ENCODE data around the gene OCSTAMP.

OCSTAMP gene

GRCh38 chr20:46501961-46502360 is 48.5 kb downstream of the OCSTAMP start:
- no peak for TF ChIP-seq CTCF (IDR thresholded peaks at IDR 0.05; ENCODE audit: insufficient read depth, missing control alignments)
- DNase-seq (ENCODE audit: insufficient read length, low spot score) (no peak), FAIRE-seq (no peak)

DNA sequence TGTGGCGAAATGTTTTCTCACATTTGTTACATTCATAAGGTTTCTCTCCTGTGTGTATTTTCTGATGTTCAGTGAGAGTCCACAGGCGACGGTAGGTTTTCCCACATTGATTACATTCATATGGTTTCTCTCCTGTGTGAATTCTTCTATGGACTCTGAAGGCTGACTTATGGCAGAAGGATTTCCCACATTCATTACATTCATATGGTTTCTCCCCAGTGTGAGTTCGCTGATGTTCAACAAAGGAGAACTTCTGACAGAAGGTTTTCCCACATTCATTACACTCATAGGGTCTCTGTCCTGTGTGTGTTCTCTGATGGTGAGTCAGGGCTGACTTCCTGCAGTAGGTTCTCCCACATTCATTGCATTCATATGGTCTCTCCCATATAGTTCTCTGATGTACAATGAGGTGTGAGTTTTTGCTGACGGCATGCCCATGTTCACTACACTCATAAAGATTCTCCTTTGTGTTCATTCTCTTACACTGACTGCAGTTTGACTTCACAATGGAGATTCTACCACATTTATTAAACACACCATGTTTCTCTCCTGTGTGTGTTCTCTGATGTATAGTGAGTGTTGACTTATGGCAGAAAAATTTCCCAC is 49.0 kb downstream of the OCSTAMP start:
- FAIRE-seq, result no peak
- no peak for DNase-seq (ENCODE audit: insufficient read length, low spot score)
- no peak for TF ChIP-seq CTCF (IDR thresholded peaks at IDR 0.05; ENCODE audit: insufficient read depth, missing control alignments)

- FAIRE-seq (no peak), DNase-seq (ENCODE audit: insufficient read length, low spot score) (no peak)
- TF ChIP-seq CTCF (IDR thresholded peaks at IDR 0.05; ENCODE audit: insufficient read depth, missing control alignments), result no peak
These were observed 56.4 kb downstream of the OCSTAMP start for GRCh38 chr20:46494077-46494476.

DNA sequence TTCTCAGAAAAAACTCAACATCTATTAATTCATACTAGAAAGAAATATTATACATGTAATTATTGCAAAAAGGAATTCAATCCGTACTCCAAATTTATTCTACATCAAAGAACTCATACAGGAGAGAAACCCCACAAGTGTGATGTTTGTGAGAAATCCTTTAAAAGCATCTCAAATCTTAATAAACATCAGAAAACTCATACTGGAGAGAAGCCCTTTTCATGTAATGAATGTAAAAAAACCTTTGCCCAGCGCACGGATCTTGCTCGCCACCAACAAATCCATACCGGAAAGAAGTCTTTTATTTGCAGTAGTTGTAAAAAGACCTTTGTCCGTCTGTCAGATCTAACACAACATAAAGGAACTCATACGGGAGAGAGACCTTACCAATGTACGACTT is 59.1 kb downstream of the OCSTAMP start:
- no peak for FAIRE-seq

More for the DNA sequence above, 59.1 kb downstream of the OCSTAMP start:
- TF ChIP-seq CTCF (IDR thresholded peaks at IDR 0.05; ENCODE audit: insufficient read depth, missing control alignments), result no peak
- no peak for DNase-seq (ENCODE audit: insufficient read length, low spot score)
